ENCODE results near the gene GAREM2. TPM values are rescaled to one million over a fixed set of nuclear protein-coding genes. Genes with fewer than 3 reads are reported as not detected.
A peak's percentile ranks its signal among the peaks of the same experiment; 100 is the strongest.

GAREM2 gene
- total RNA-seq, 1 experiment from 2014 or later: 2.6 TPM

GRCh38 chr2:26216587-26216986, 43.7 kb downstream of the GAREM2 start:
- BruUV-seq (replicated peaks): no TSS peak
- TF ChIP-seq CTCF (IDR thresholded peaks at IDR 0.05; ENCODE audit: unreplicated experiment): no peak
- Mint-ChIP-seq H3K4me3 (ENCODE audit: low read depth, unreplicated experiment) (no peak overlapping the region), H3K4me1 (ENCODE audit: low read depth, unreplicated experiment) (no peaks in the 10 kb centered on the region), H3K36me3 (ENCODE audit: insufficient read depth, unreplicated experiment) (peaks cover 37% of the 10 kb centered on the region), H3K9me3 (ENCODE audit: low read depth, unreplicated experiment) (peaks cover 8% of the 10 kb centered on the region), H3K27ac (ENCODE audit: unreplicated experiment) (no peak overlapping the region), H3K27me3 (ENCODE audit: unreplicated experiment) (no peaks in the 10 kb centered on the region)
- DNase-seq: no peak
- intact Hi-C loops (cut with micrococcal nuclease; ENCODE audit: unreplicated experiment): no loop called here
- CTCF ChIA-PET: no interaction called here

GRCh38 chr2:26217720-26218119, 44.8 kb downstream of the GAREM2 start:
- Mint-ChIP-seq H3K27me3 (ENCODE audit: unreplicated experiment) (no peaks in the 10 kb centered on the region), H3K4me3 (ENCODE audit: low read depth, unreplicated experiment) (no peak overlapping the region), H3K4me1 (ENCODE audit: low read depth, unreplicated experiment) (no peaks in the 10 kb centered on the region), H3K27ac (ENCODE audit: unreplicated experiment) (no peak overlapping the region), H3K36me3 (ENCODE audit: insufficient read depth, unreplicated experiment) (peaks cover 29% of the 10 kb centered on the region), H3K9me3 (ENCODE audit: low read depth, unreplicated experiment) (peaks cover 8% of the 10 kb centered on the region)
- CTCF ChIA-PET: no interaction called here
- TF ChIP-seq CTCF (IDR thresholded peaks at IDR 0.05; ENCODE audit: unreplicated experiment): no peak
- intact Hi-C loops (cut with micrococcal nuclease; ENCODE audit: unreplicated experiment): no loop called here
- no peak for DNase-seq
- BruUV-seq (replicated peaks): no TSS peak

GRCh38 chr2:26223018-26223417, 50.1 kb downstream of the GAREM2 start:
- no peaks in the 10 kb centered on the region for H3K27me3 Mint-ChIP-seq (ENCODE audit: unreplicated experiment)

GRCh38 chr2:26224095-26224494, 51.2 kb downstream of the GAREM2 start:
- Mint-ChIP-seq H3K36me3 (ENCODE audit: insufficient read depth, unreplicated experiment) (no peaks in the 10 kb centered on the region), H3K27me3 (ENCODE audit: unreplicated experiment) (no peaks in the 10 kb centered on the region), H3K4me1 (ENCODE audit: low read depth, unreplicated experiment) (peaks cover 12% of the 10 kb centered on the region), H3K4me3 (ENCODE audit: low read depth, unreplicated experiment) (no peak overlapping the region), H3K27ac (ENCODE audit: unreplicated experiment) (peak overlapping the region; percentile 75), H3K9me3 (ENCODE audit: low read depth, unreplicated experiment) (no peaks in the 10 kb centered on the region)
- no TSS peak for BruUV-seq (replicated peaks)
- CTCF ChIA-PET: interaction anchor here (0.6 to 1.0 kb wide), 3 partner anchors 19 to 354 kb away, joined by 3 to 5 read pairs (median 4); no protein-coding TSS in a partner anchor
- TF ChIP-seq CTCF (IDR thresholded peaks at IDR 0.05; ENCODE audit: unreplicated experiment): no peak
- no peak for DNase-seq
- intact Hi-C loops (cut with micrococcal nuclease; ENCODE audit: unreplicated experiment): no loop called here

More at GRCh38 chr2:26223018-26223417, 50.1 kb downstream of the GAREM2 start:
- TF ChIP-seq CTCF (IDR thresholded peaks at IDR 0.05; ENCODE audit: unreplicated experiment): no peak
- BruUV-seq (replicated peaks): no TSS peak
- H3K9me3 Mint-ChIP-seq (ENCODE audit: low read depth, unreplicated experiment): no peaks in the 10 kb centered on the region
- H3K36me3 Mint-ChIP-seq (ENCODE audit: insufficient read depth, unreplicated experiment): peaks cover under 1% of the 10 kb centered on the region
- intact Hi-C loops (cut with micrococcal nuclease; ENCODE audit: unreplicated experiment): no loop called here
- CTCF ChIA-PET: no interaction called here
- H3K27ac Mint-ChIP-seq (ENCODE audit: unreplicated experiment): no peak overlapping the region
- no peak overlapping the region for H3K4me3 Mint-ChIP-seq (ENCODE audit: low read depth, unreplicated experiment)
- H3K4me1 Mint-ChIP-seq (ENCODE audit: low read depth, unreplicated experiment): peaks cover 12% of the 10 kb centered on the region
- no peak for DNase-seq

Data from Calu3 (cell line).